PFSK-1 (cell line): ENCODE measurements around the gene SRI.

Source experiments
- FOXP2 ChIP-seq: optimal IDR thresholded peaks from 2 replicates; pipeline ENCODE3; 2011; ENCODE audit warnings: borderline replicate concordance, control low read depth, inconsistent platforms; ENCODE audit not compliant: insufficient read depth; ENCODE audit errors: extremely low read length, extremely low read depth
- POLR2AphosphoS5 ChIP-seq: IDR thresholded peaks from 2 replicates; pipeline ENCODE4 v1.6.1; 2012; ENCODE audit warnings: low read depth, mild to moderate bottlenecking, control low read depth, low read length, moderate library complexity
- REST ChIP-seq, 2 experiments: IDR thresholded peaks; 2 replicates each; pipeline versions ENCODE4 v1.6.1 to v1.8.0; 2011 to 2012; ENCODE audit warnings: low read depth in 2 of 2, low read length in 2 of 2, control low read depth in 1 of 2, inconsistent platforms in 1 of 2, mild to moderate bottlenecking in 1 of 2, moderate library complexity in 1 of 2; ENCODE audit not compliant: insufficient read depth in 1 of 2
- SIN3A ChIP-seq: IDR thresholded peaks from 2 replicates; pipeline ENCODE4 v1.6.1; 2012; ENCODE audit warnings: mild to moderate bottlenecking, low read length, moderate library complexity, borderline replicate concordance; ENCODE audit not compliant: insufficient read depth
- TAF1 ChIP-seq: IDR thresholded peaks from 2 replicates; pipeline ENCODE4 v1.6.1; 2012; ENCODE audit warnings: low read length, control low read depth, borderline replicate concordance; ENCODE audit not compliant: insufficient read depth

Gene SRI

GRCh38 chr7:88212918-88213317 is 6.9 kb downstream of the SRI start:
- TF ChIP-seq TAF1 (no peak), SIN3A (no peak), REST (IDR thresholded peaks at IDR 0.05; ENCODE audit: insufficient read depth in 1 of 2, low read depth in 2 of 2, low read length in 2 of 2) (no peak)

GRCh38 chr7:88208521-88208920 is 11.3 kb downstream of the SRI start:
- TF ChIP-seq SIN3A (no peak), FOXP2 (no peak)

GRCh38 chr7:88206254-88206653 is 13.6 kb downstream of the SRI start:
- TF ChIP-seq POLR2AphosphoS5 (no peak), TAF1 (no peak), REST (IDR thresholded peaks at IDR 0.05; ENCODE audit: insufficient read depth in 1 of 2, low read depth in 2 of 2, low read length in 2 of 2) (no peak), SIN3A (no peak), FOXP2 (no peak)

- TF ChIP-seq FOXP2 (no peak), REST (IDR thresholded peaks at IDR 0.05; ENCODE audit: insufficient read depth in 1 of 2, low read depth in 2 of 2, low read length in 2 of 2) (no peak), POLR2AphosphoS5 (no peak), SIN3A (no peak), TAF1 (no peak)
These were observed 14.7 kb downstream of the SRI start for GRCh38 chr7:88205179-88205578.

- no peak for TF ChIP-seq REST (IDR thresholded peaks at IDR 0.05; ENCODE audit: insufficient read depth in 1 of 2, low read depth in 2 of 2, low read length in 2 of 2)
- no peak for TF ChIP-seq TAF1
- TF ChIP-seq FOXP2: no peak
- TF ChIP-seq POLR2AphosphoS5: no peak
- no peak for TF ChIP-seq SIN3A
These were observed 15.2 kb downstream of the SRI start for GRCh38 chr7:88204525-88205110.
